Suprapubic skin (tissue), 4 donors: Measurements from ENCODE around the gene KIF12. TPM values are rescaled to one million over a fixed set of nuclear protein-coding genes. Genes with fewer than 3 reads are reported as not detected.

ENCODE experiments used
- DNase-seq, 2 donors: peaks; one replicate each; pipeline ENCODE4 v3.0.0-alpha.2; 2019; ENCODE audit warnings: low spot score in 2 of 2
- H3K27ac ChIP-seq: fragments of 200-600 bp; sonication (generic); one replicate; pipeline ENCODE4 v1.5.1; 2019
- H3K27me3 ChIP-seq: fragments of 200-600 bp; sonication (generic); one replicate; pipeline ENCODE4 v1.5.1; 2019
- H3K36me3 ChIP-seq: fragments of 200-600 bp; sonication (generic); one replicate; pipeline ENCODE4 v1.5.1; 2019
- H3K4me1 ChIP-seq: fragments of 200-600 bp; sonication (generic); one replicate; pipeline ENCODE4 v1.5.1; 2019
- H3K4me3 ChIP-seq: fragments of 200-600 bp; sonication (generic); one replicate; pipeline ENCODE4 v1.5.1; 2019; ENCODE audit warnings: mild to moderate bottlenecking
- H3K9me3 ChIP-seq: fragments of 200-600 bp; sonication (generic); one replicate; pipeline ENCODE4 v1.5.1; 2019
- CTCF ChIP-seq, 2 donors: fragments of 200-600 bp in 1 of 2; fragments of 450-650 bp in 1 of 2; sonication (generic) in 1 of 2; IDR thresholded peaks; one replicate each; pipeline ENCODE4 v1.5.1; 2016 to 2019; ENCODE audit warnings: antibody characterized with exemption in 2 of 2, mild to moderate bottlenecking in 1 of 2, moderate library complexity in 1 of 2
- EP300 ChIP-seq: sonication (generic); formaldehyde crosslinking; IDR thresholded peaks from one replicate; pipeline ENCODE4 v1.6.1; 2017; ENCODE audit warnings: antibody characterized with exemption
- POLR2A ChIP-seq, 2 donors: fragments of 450-650 bp; IDR thresholded peaks; one replicate each; pipeline ENCODE4 v1.6.1; 2017; ENCODE audit warnings: antibody characterized with exemption in 2 of 2, mild to moderate bottlenecking in 2 of 2, moderate library complexity in 2 of 2
- POLR2AphosphoS5 ChIP-seq, 3 donors: sonication (generic); formaldehyde crosslinking; IDR thresholded peaks; one replicate each; pipeline ENCODE4 v1.6.1; 2017; ENCODE audit warnings: antibody characterized with exemption in 3 of 3
- WGBS: methylation state at CpG from one replicate; pipeline ENCODE4 v1.1.5; 2018; 5-methylcytosine and 5-hydroxymethylcytosine counted together
- total RNA-seq, 4 donors: library from RNA; depleted of rRNA; stranded (reverse); fragments of >200 nt; gene quantifications; one replicate each; pipeline ENCODE4 v1.1.0, GENCODE V29; 2016

Gene KIF12
- total RNA-seq, 4 donors from 2014 or later = 1.1 to 3.1 (median 2.1) TPM

- no peak overlapping the region for H3K27ac ChIP-seq
- H3K4me1 ChIP-seq = peaks cover 17% of the 10 kb centered on the region
- TF ChIP-seq POLR2A (IDR thresholded peaks at IDR 0.05) (no peak), POLR2AphosphoS5 (IDR thresholded peaks at IDR 0.05) (no peak), CTCF (IDR thresholded peaks at IDR 0.05) (no peak), EP300 (no peak)
- H3K36me3 ChIP-seq = no peaks in the 10 kb centered on the region
- DNase-seq = no peak
- 93% methylated on average over 2 of the region's 2 CpGs for WGBS
- H3K9me3 ChIP-seq = no peaks in the 10 kb centered on the region
- H3K27me3 ChIP-seq = no peaks in the 10 kb centered on the region
- H3K4me3 ChIP-seq = no peak overlapping the region
Measured at GRCh38 chr9:114110180-114110579, 11.1 kb upstream of the KIF12 start.

- H3K27ac ChIP-seq = no peak overlapping the region
- no peaks in the 10 kb centered on the region for H3K27me3 ChIP-seq
- no peaks in the 10 kb centered on the region for H3K36me3 ChIP-seq
- 87% methylated on average over 6 of the region's 6 CpGs for WGBS
- no peak overlapping the region for H3K4me3 ChIP-seq
- no peaks in the 10 kb centered on the region for H3K9me3 ChIP-seq
- TF ChIP-seq POLR2A (IDR thresholded peaks at IDR 0.05) (no peak), CTCF (IDR thresholded peaks at IDR 0.05) (no peak), EP300 (no peak)
- no peak for DNase-seq
- H3K4me1 ChIP-seq = peaks cover 17% of the 10 kb centered on the region
Measured at GRCh38 chr9:114109124-114109523, 10.0 kb upstream of the KIF12 start.

GRCh38 chr9:114108016-114108833, 9.1 kb upstream of the KIF12 start:
- H3K27ac ChIP-seq = no peak overlapping the region
- no peaks in the 10 kb centered on the region for H3K27me3 ChIP-seq
- H3K4me3 ChIP-seq = no peak overlapping the region
- no peaks in the 10 kb centered on the region for H3K36me3 ChIP-seq
- H3K4me1 ChIP-seq = peaks cover 12% of the 10 kb centered on the region
- TF ChIP-seq POLR2AphosphoS5 (IDR thresholded peaks at IDR 0.05) (no peak), EP300 (no peak), CTCF (IDR thresholded peaks at IDR 0.05) (peak; percentile 81 to 85), POLR2A (IDR thresholded peaks at IDR 0.05) (no peak)
- 49% methylated on average over 28 of the region's 28 CpGs for WGBS
- DNase-seq = no peak
- H3K9me3 ChIP-seq = no peaks in the 10 kb centered on the region

GRCh38 chr9:114107286-114108001, 8.4 kb upstream of the KIF12 start:
- TF ChIP-seq EP300 (no peak), POLR2AphosphoS5 (IDR thresholded peaks at IDR 0.05) (no peak), POLR2A (IDR thresholded peaks at IDR 0.05) (no peak), CTCF (IDR thresholded peaks at IDR 0.05) (no peak)
- H3K4me3 ChIP-seq = no peak overlapping the region
- no peaks in the 10 kb centered on the region for H3K36me3 ChIP-seq
- no peak overlapping the region for H3K27ac ChIP-seq
- H3K9me3 ChIP-seq = no peaks in the 10 kb centered on the region
- DNase-seq = no peak
- WGBS = 77% methylated on average over 13 of the region's 13 CpGs
- H3K27me3 ChIP-seq = no peaks in the 10 kb centered on the region
- peaks cover 5% of the 10 kb centered on the region for H3K4me1 ChIP-seq

GRCh38 chr9:114105236-114105635, 6.1 kb upstream of the KIF12 start:
- TF ChIP-seq POLR2A (IDR thresholded peaks at IDR 0.05) = no peak
- TF ChIP-seq EP300 = no peak
- TF ChIP-seq CTCF (IDR thresholded peaks at IDR 0.05) = no peak
- WGBS = 57% methylated on average over 5 of the region's 5 CpGs
- no peak for DNase-seq
- Histone ChIP-seq H3K27me3 (no peaks in the 10 kb centered on the region), H3K4me1 (peaks cover 5% of the 10 kb centered on the region), H3K9me3 (no peaks in the 10 kb centered on the region), H3K27ac (no peak overlapping the region), H3K36me3 (no peaks in the 10 kb centered on the region), H3K4me3 (no peak overlapping the region)
